ENCODE data around the gene MYOM1.

Gene MYOM1

DNA sequence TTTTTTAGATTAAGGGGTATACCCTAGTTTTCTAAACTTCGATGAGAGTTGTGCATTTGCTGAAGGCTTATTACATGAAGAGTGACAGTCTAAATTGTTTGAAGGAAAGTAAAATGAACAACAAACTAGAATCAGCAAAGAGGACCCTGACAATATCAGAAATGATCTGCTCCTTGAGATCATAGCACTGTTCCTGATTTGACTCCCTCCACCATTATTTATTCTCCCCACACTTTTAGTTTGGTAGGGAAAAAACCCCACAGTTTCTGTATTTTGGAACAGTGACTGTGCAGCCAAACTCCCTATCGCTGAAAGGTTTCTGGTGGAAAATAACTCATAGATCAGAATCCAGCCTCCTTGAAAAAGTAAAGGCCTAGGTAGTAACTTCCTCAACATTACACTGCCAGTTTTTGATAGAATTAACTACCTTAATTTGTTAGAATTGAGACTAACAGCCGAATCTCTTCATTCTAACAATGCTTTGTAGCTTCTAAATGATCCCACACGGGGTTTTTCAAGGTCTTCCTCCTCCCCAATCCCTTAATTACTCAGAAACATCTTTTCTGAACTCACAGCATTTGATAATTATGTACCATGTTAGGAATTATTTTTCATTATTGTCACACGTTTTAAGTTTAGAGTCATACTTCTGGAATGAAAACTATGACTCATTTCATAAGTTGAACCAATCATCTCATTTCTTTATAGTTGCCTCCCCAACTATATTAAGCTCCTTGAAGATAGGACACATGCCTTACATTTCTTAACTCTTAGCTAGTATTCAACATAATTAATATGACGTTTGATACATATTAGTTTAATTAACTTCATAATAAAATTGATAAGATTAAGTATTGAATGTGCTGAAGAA is 30.7 kb upstream of the MYOM1 start:
- no peak overlapping the region for H3K4me3 ChIP-seq (ENCODE audit: low read depth, low read length)

DNA sequence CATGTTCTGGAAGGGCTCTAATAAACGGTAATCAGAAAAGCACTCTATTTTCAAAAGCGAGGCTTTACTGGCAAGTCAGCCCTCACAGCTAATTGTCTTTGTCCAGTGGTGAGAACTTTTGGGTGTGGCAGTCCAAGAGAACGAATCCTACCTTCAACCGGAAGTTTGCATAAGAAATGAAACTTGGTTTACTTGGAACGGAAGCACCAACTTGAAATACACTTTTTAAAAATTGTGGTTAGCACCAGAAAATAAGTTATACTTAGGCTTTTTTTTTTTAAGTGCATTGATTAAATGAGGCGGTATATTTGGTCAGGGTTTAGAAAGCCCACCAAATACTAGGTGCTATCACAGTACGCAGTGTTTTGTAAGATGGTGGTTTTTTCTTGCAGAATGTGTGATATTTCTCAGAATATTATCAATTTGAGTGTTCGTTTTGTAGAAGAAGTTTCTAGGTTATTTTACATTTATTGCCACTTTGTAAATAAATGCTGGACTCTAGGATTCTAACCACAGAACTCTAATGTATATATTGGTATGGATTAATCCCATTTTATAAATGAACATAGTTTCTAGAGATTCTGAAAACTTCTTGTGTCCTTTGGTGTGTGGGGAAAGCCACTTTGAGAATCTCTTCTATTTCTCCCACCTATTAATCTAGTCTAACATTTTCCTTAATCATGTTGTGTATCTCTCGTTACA is 29.0 kb upstream of the MYOM1 start:
- H3K4me3 ChIP-seq (ENCODE audit: low read depth, low read length), result peak overlapping the region; percentile 80

GRCh38 chr18:3248062-3248657 is 28.4 kb upstream of the MYOM1 start:
- H3K4me3 ChIP-seq (ENCODE audit: low read depth, low read length), result peak overlapping the region; percentile 80

DNA sequence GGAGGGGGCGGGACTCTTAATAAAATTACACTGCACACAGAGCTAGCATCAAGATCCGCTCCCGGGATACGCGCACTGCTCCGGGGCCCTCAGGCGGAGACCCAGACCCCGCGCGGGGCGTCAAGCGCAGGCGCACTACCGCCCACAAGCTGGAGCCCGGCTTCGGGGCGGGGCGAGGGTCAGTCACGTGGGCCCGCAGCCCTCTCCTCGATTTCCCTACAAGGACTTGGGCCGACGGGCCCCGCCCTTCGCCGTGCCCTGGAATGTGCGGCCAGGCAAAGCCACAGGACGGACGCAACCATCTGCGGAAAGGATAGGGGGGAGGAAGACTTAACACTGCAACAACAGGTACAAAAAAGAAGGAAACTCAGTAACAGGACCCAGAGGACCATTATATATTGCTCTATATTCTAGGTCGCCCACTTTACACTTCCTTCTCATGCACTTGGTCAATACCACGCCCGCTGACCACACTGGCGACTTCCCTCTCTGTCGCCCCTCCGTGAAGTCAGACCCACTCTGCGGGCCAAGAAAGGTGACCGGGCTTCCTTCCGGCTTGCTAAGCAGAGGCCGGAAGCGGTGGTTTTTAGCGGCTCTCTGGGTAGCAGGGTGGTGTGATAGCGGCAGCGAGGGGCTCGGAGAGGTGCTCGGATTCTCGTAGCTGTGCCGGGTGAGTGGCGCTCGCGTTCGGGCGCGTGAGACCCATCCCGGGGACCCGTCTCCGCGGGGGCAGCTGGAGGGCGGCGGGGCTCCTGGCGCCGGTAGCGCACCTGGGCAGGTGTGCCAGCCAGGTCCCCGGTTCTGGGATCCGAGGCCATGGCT is 27.7 kb upstream of the MYOM1 start, which contains the start of gene MYL12A:
Gene MYL12A, plus strand, starts transcription at position 562 of the 822 bp plus-strand sequence. CDS start 5,447 bp downstream, outside the sequence.
- peak within 1 kb of the TSS; percentile 80 for H3K4me3 ChIP-seq (ENCODE audit: low read depth, low read length)

DNA sequence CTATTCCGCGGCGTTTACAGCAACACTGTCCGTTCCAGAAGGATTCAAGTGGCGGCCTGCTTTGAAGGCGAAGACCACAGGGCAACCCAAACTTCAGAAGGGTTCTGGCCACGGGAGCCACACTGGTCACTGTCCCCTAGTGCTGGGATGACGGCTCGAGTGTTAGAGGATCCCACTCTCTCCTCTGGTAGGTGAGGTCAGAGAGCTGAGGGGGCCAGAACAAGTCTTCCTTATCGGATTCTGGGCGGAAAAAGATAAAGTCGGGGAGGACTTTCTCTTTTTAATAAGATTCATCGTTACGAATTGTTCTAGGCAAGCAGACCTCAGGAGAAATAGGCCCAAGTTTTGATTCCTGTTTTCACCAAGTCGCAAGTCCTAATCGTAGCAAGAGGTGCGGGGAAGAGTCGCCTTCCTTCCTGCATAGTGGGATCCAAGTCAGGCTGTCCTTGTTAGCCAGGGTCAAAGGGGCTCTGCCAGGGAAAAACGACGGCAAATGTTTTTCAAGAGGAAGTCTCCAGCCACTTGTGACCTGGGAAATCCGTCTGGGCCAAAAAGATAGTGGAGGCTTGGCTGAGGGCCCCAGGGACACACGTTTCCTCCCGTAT is 27.0 kb upstream of the MYOM1 start:
- peak overlapping the region; percentile 31 for H3K4me3 ChIP-seq (ENCODE audit: low read depth, low read length)

GRCh38 chr18:3245853-3246634 is 26.3 kb upstream of the MYOM1 start:
- H3K4me3 ChIP-seq (ENCODE audit: low read depth, low read length), result peak overlapping the region; percentile 31

DNA sequence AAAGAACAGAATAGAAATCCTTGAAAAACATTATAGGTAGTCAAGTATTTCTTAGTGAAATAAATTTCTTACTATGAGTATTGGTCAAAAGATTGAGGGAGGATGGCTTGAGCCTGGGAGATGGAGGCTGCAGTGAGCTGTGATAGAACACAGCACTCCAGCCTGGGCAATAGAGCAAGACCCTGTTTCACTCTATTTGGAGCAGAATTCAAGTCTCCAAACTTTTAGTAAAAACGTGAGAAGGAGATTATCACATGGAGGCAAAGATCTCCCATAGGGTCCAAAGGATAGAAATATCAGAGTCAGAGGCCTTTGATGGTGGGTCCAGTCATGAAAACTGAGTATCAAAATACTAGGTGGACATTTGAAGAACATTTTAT is 25.4 kb upstream of the MYOM1 start:
- H3K4me3 ChIP-seq (ENCODE audit: low read depth, low read length), result no peak overlapping the region

GRCh38 chr18:3238742-3239141 is 19.0 kb upstream of the MYOM1 start:
- no peak overlapping the region for H3K4me3 ChIP-seq (ENCODE audit: low read depth, low read length)

GRCh38 chr18:3236470-3236869 is 16.7 kb upstream of the MYOM1 start:
- no peak overlapping the region for H3K4me3 ChIP-seq (ENCODE audit: low read depth, low read length)

DNA sequence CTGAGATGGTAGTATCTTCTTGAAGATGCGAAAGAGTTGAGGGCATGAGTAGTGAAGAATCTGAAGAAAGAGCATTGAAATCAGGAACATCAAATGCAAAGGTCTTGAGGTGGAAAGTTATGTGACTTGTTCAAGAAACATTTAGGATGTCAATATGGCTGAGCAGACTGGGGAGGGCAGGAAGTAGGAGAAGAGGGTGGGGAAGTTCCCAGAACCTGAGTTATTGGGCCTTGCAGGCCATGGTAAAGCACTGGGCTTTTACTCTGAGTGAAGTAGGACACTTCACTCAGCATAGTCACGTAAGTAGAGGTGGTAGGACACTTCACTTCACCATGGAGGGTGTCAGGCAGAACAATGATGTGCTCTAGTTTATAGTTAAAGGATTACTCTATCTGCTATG is 16.1 kb upstream of the MYOM1 start:
- no peak overlapping the region for H3K4me3 ChIP-seq (ENCODE audit: low read depth, low read length)

- H3K4me3 ChIP-seq (ENCODE audit: low read depth, low read length), result no peak overlapping the region
These were observed 14.7 kb upstream of the MYOM1 start for GRCh38 chr18:3234457-3234856.

DNA sequence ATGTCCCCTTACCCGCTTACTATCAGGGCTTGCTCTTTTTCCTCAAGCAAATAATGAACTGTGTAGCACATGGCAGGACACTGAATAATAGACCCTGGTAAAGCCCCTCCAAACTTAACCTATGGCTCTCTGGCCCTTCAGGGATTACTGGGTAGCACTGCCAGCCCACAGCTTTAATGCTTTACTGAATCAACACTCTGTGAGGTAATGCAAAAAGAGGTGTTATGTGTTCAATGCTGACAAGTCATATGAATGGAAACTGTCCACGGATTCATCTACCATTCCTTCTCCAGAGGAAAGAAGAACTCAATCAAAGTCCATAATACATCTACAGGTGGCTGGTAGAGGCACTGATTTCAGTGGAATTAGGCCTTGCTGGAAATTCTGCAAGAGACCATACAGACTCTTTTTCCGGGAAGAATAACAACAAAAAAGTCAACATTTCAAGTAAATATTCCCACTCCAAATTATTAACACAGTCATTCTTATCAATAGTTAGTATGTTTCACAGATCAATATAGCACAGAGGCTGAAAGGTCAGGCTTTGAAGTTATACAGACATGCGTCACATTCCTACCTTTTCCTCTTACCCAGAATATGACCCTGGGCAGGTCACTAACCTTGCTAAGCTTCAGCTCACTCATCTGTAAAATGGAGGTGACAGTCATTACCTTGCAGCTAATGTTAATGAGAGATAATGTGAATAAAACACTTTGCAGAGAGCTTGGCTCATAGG is 13.8 kb upstream of the MYOM1 start:
- H3K4me3 ChIP-seq (ENCODE audit: low read depth, low read length), result no peak overlapping the region

DNA sequence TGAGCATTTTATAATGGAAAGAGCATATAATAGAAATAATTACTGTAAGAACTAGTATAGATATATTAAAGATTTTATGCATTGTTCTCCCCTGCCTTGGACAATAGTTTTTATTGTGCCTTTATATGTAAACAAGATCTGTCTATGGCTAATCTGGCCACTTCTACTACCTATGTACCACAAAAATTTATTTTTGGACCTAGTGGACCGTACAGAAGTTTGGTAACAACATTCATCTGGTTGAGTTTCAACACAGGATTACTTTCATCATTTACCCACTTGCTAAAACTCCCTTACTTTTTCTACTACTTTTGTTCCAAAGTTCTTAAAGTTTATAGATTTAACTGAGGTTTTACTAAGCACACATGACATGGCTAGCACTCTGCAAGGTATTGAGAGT is 13.2 kb upstream of the MYOM1 start:
- no peak overlapping the region for H3K4me3 ChIP-seq (ENCODE audit: low read depth, low read length)

GRCh38 chr18:3230401-3231334 is 10.9 kb upstream of the MYOM1 start:
- H3K4me3 ChIP-seq (ENCODE audit: low read depth, low read length), result no peak overlapping the region

DNA sequence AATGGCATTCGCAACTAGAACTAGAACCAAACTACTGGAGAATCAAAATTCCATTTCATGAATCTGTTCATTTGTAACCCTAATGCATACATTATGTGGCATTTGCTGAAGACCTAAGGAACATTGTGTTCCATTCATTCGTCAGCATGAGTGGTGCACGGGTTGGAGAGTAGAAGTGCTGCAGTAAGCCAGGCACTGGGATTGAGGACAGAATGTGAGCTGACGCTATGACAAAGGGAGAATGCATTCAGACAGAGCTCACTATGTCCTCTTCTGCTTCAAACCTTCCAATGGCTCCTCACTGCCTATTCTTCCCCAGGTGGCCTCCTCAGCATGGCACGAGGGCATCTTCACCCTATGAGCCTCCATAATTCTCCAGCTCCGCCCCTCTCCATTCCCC is 6.3 kb upstream of the MYOM1 start:
- no peak overlapping the region for H3K4me3 ChIP-seq (ENCODE audit: low read depth, low read length)

- H3K4me3 ChIP-seq (ENCODE audit: low read depth, low read length), result no peak overlapping the region
These were observed 5.8 kb upstream of the MYOM1 start for GRCh38 chr18:3225588-3225987.

- H3K4me3 ChIP-seq (ENCODE audit: low read depth, low read length), result no peak overlapping the region
These were observed 4.5 kb upstream of the MYOM1 start for GRCh38 chr18:3224223-3224622.

GRCh38 chr18:3223356-3223755 is 3.6 kb upstream of the MYOM1 start:
- no peak overlapping the region for H3K4me3 ChIP-seq (ENCODE audit: low read depth, low read length)

All from iPS-11a (cell line).